GM20000 (cell line): ENCODE results near the gene GRIPAP1.
A peak's percentile ranks its signal among the peaks of the same experiment; 100 is the strongest.

Source experiments
- DNase-seq: peaks from one replicate; pipeline ENCODE4 v3.0.0; 2012; ENCODE audit warnings: low spot score
- TF ChIP-seq, protein P1 (sequence below): IDR thresholded peaks from 2 replicates; pipeline ENCODE4 v1.5.1; 2012; ENCODE audit warnings: mild to moderate bottlenecking, control low read depth; ENCODE audit errors: extremely low read depth, missing control alignments

GRIPAP1 gene, protein sequence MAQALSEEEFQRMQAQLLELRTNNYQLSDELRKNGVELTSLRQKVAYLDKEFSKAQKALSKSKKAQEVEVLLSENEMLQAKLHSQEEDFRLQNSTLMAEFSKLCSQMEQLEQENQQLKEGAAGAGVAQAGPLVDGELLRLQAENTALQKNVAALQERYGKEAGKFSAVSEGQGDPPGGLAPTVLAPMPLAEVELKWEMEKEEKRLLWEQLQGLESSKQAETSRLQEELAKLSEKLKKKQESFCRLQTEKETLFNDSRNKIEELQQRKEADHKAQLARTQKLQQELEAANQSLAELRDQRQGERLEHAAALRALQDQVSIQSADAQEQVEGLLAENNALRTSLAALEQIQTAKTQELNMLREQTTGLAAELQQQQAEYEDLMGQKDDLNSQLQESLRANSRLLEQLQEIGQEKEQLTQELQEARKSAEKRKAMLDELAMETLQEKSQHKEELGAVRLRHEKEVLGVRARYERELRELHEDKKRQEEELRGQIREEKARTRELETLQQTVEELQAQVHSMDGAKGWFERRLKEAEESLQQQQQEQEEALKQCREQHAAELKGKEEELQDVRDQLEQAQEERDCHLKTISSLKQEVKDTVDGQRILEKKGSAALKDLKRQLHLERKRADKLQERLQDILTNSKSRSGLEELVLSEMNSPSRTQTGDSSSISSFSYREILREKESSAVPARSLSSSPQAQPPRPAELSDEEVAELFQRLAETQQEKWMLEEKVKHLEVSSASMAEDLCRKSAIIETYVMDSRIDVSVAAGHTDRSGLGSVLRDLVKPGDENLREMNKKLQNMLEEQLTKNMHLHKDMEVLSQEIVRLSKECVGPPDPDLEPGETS

GRCh38 chrX:49002091-49002935, at the start of gene GRIPAP1:
Gene GRIPAP1, minus strand, starts transcription at chrX:49002264. Its CDS starts 35 bp downstream, at chrX:49002229.
- peak; percentile 80 for DNase-seq
- TF ChIP-seq, protein P1, sequence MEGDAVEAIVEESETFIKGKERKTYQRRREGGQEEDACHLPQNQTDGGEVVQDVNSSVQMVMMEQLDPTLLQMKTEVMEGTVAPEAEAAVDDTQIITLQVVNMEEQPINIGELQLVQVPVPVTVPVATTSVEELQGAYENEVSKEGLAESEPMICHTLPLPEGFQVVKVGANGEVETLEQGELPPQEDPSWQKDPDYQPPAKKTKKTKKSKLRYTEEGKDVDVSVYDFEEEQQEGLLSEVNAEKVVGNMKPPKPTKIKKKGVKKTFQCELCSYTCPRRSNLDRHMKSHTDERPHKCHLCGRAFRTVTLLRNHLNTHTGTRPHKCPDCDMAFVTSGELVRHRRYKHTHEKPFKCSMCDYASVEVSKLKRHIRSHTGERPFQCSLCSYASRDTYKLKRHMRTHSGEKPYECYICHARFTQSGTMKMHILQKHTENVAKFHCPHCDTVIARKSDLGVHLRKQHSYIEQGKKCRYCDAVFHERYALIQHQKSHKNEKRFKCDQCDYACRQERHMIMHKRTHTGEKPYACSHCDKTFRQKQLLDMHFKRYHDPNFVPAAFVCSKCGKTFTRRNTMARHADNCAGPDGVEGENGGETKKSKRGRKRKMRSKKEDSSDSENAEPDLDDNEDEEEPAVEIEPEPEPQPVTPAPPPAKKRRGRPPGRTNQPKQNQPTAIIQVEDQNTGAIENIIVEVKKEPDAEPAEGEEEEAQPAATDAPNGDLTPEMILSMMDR = no peak

DNA sequence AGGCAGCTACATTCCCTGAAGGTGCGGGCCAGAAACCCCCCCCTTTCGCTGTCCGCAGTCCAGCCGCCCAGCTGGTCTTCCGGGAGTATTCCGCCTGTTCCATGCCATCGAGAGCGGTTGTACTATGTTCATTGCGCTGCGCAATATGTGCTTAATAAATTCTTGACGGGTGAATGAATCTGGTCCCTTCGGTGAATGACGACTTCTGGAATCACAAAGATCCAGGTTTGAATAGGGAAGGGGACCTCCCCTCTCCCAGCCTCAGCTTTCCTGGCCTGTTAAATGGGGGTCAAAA, 41.9 kb upstream of the GRIPAP1 start:
- no peak for DNase-seq
- TF ChIP-seq, protein P1 = no peak

DNA sequence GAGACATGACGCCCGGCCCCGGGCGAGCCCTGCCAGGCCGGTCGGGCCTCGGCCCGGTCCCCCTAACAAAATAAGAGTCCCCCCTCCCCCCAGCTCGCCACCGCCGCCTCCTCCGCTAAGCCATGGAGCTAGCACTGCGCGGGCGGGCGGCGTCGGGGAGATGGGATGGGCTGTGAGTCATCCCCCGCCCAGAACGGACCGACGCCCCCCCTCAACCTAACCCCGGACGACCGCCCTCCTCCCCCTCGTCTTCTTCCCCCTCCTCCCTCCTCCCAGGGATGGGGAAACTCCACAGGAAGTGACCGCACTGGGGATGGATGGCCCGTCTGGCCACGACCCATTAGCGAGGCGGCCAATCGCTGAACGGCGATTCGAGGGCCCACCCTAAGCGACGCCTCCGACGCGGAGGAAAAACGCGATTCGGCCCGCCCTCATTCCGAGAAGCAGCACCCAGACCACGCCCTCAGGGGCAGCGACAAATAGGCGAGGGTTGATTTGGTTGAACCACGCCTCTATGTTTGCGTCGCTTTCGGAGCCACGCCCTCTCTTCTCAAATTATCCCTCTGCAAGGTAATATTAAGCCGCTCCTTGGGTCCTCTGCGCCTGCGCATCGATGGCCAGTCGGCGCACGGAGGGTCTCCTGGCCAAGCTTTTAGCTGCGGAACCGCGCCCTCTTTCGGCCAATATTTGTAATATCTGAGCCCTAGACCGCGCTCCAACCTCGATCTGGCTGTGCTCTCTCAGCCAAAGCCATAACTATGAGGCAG, 41.3 kb upstream of the GRIPAP1 start, which contains the start of gene TFE3:
Gene TFE3, minus strand, starts transcription at position 138 of the 767 bp plus-strand sequence. Its CDS starts 131 bp downstream, at position 7.
- TF ChIP-seq, protein P1 = peak; percentile 19
- peak; percentile 90 for DNase-seq

- no peak for DNase-seq
- TF ChIP-seq, protein P1 = no peak
Observed at GRCh38 chrX:49042581-49043219, 40.6 kb upstream of the GRIPAP1 start.

DNA sequence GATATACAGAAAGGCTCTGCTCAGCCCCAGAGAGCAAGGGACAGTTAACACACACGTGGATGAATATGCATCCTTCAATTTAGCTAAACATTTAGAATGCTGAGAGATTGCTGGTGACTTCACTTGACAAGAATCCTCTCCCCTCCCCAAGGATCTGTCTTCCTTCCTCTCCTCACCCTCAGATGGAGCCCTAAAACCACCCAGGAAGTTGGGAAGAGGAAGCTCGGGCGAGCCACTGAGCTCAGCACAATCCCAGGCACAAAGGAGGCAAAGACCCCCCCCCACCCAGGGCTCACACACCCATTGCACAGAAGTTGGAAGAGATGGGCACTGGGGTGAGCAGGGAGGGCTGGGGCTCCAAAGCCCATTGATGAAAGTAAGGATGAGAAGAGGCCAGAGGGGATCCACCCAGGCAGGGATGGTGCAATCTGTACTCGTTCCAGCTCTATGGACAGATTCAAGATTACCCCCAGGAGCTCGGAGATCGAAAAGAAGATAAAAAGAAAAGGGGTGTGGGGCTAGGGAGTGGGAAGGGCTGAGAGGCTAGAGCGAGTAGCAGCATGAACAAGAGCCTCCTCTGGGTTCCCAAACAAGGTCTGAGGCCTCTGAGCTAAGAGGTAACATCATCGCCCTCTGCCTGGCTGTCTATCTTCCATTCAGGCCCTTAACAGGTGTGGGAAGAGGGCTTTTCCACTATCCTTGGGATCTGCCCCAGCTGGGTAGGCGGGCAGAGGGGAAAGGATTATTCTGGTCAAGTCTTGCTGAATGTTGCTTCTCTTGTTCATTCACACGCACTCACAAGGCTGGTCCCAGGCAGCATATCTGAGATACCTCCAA, 39.9 kb upstream of the GRIPAP1 start:
- DNase-seq = no peak
- TF ChIP-seq, protein P1 = no peak
